ENCODE results near the gene MARK4. TPM values are rescaled to one million over a fixed set of nuclear protein-coding genes. Genes with fewer than 3 reads are reported as not detected.

MARK4 gene
- total RNA-seq, 1 experiment from 2014 or later = 24.1 TPM

GRCh38 chr19:45345506-45345860 is 94.4 kb downstream of the MARK4 start:
- no peak for DNase-seq (ENCODE audit: low read depth)
- in situ Hi-C loops (cut with HindIII; ENCODE audit: low pct_unique_long_range_greater_than_20kb, low sequenced_read_pairs) = no loop called here

GRCh38 chr19:45346449-45346848 is 95.4 kb downstream of the MARK4 start:
- in situ Hi-C loops (cut with HindIII; ENCODE audit: low pct_unique_long_range_greater_than_20kb, low sequenced_read_pairs) = no loop called here
- no peak for DNase-seq (ENCODE audit: low read depth)

- DNase-seq (ENCODE audit: low read depth) = no peak
- in situ Hi-C loops (cut with HindIII; ENCODE audit: low pct_unique_long_range_greater_than_20kb, low sequenced_read_pairs) = no loop called here
Measured at GRCh38 chr19:45347570-45348366, 96.7 kb downstream of the MARK4 start.

- in situ Hi-C loops (cut with HindIII; ENCODE audit: low pct_unique_long_range_greater_than_20kb, low sequenced_read_pairs) = no loop called here
- no peak for DNase-seq (ENCODE audit: low read depth)
Measured at GRCh38 chr19:45348367-45349125, 97.5 kb downstream of the MARK4 start.

GRCh38 chr19:45349126-45349415 is 98.0 kb downstream of the MARK4 start:
- in situ Hi-C loops (cut with HindIII; ENCODE audit: low pct_unique_long_range_greater_than_20kb, low sequenced_read_pairs) = no loop called here
- no peak for DNase-seq (ENCODE audit: low read depth)

- DNase-seq (ENCODE audit: low read depth) = no peak
- in situ Hi-C loops (cut with HindIII; ENCODE audit: low pct_unique_long_range_greater_than_20kb, low sequenced_read_pairs) = no loop called here
Measured at GRCh38 chr19:45349430-45349941, 98.4 kb downstream of the MARK4 start.

- DNase-seq (ENCODE audit: low read depth) = no peak
- in situ Hi-C loops (cut with HindIII; ENCODE audit: low pct_unique_long_range_greater_than_20kb, low sequenced_read_pairs) = no loop called here
Measured at GRCh38 chr19:45350477-45351058, 99.5 kb downstream of the MARK4 start.

GRCh38 chr19:45351401-45351952 is 100.4 kb downstream of the MARK4 start:
- in situ Hi-C loops (cut with HindIII; ENCODE audit: low pct_unique_long_range_greater_than_20kb, low sequenced_read_pairs) = no loop called here
- no peak for DNase-seq (ENCODE audit: low read depth)

- no peak for DNase-seq (ENCODE audit: low read depth)
- in situ Hi-C loops (cut with HindIII; ENCODE audit: low pct_unique_long_range_greater_than_20kb, low sequenced_read_pairs) = no loop called here
Measured at GRCh38 chr19:45352062-45352461, 101.0 kb downstream of the MARK4 start.

- in situ Hi-C loops (cut with HindIII; ENCODE audit: low pct_unique_long_range_greater_than_20kb, low sequenced_read_pairs) = no loop called here
- no peak for DNase-seq (ENCODE audit: low read depth)
Measured at GRCh38 chr19:45352471-45352870, 101.4 kb downstream of the MARK4 start.

GRCh38 chr19:45352914-45353796 is 102.1 kb downstream of the MARK4 start:
- DNase-seq (ENCODE audit: low read depth) = no peak
- in situ Hi-C loops (cut with HindIII; ENCODE audit: low pct_unique_long_range_greater_than_20kb, low sequenced_read_pairs) = no loop called here

GRCh38 chr19:45354241-45354842 is 103.3 kb downstream of the MARK4 start:
- DNase-seq (ENCODE audit: low read depth) = no peak
- in situ Hi-C loops (cut with HindIII; ENCODE audit: low pct_unique_long_range_greater_than_20kb, low sequenced_read_pairs) = no loop called here

Other genes with a start within 250 kb of the MARK4 start
- 24.8 and 41.4 TPM in 2 replicates for gene RELB, start 249.8 kb upstream of the MARK4 start, total RNA-seq (2014; rRNA removed; shearing (Covaris generic); ENCODE audit: low replicate concordance)
- 10.1 and 13.8 TPM in 2 replicates for gene CLASRP, start 212.2 kb upstream of the MARK4 start, total RNA-seq (2014; rRNA removed; shearing (Covaris generic); ENCODE audit: low replicate concordance)
- not detected in 2 replicates for gene ZNF296, start 174.8 kb upstream of the MARK4 start, total RNA-seq (2014; rRNA removed; shearing (Covaris generic); ENCODE audit: low replicate concordance)
- 79.7 and 108 TPM in 2 replicates for gene GEMIN7, start 172.0 kb upstream of the MARK4 start, total RNA-seq (2014; rRNA removed; shearing (Covaris generic); ENCODE audit: low replicate concordance)
- gene PPP1R37, start 158.1 kb upstream of the MARK4 start, total RNA-seq (2014; rRNA removed; shearing (Covaris generic); ENCODE audit: low replicate concordance) = 95.2 and 106 TPM in 2 replicates
- gene NKPD1, start 90.3 kb upstream of the MARK4 start, total RNA-seq (2014; rRNA removed; shearing (Covaris generic); ENCODE audit: low replicate concordance) = not detected in 2 replicates
- 46.7 and 82.4 TPM in 2 replicates for gene TRAPPC6A, start 73.0 kb upstream of the MARK4 start, total RNA-seq (2014; rRNA removed; shearing (Covaris generic); ENCODE audit: low replicate concordance)
- gene BLOC1S3, start 72.5 kb upstream of the MARK4 start, total RNA-seq (2014; rRNA removed; shearing (Covaris generic); ENCODE audit: low replicate concordance) = 10.2 and 13.3 TPM in 2 replicates
- gene EXOC3L2, start 5.9 kb upstream of the MARK4 start, total RNA-seq (2014; rRNA removed; shearing (Covaris generic); ENCODE audit: low replicate concordance) = not detected in 2 replicates
- gene CKM, start 71.6 kb downstream of the MARK4 start, total RNA-seq (2014; rRNA removed; shearing (Covaris generic); ENCODE audit: low replicate concordance) = not detected in 2 replicates
- gene KLC3, start 89.5 kb downstream of the MARK4 start, total RNA-seq (2014; rRNA removed; shearing (Covaris generic); ENCODE audit: low replicate concordance) = 12.2 and 33.5 TPM in 2 replicates
- gene ERCC2, start 119.3 kb downstream of the MARK4 start, total RNA-seq (2014; rRNA removed; shearing (Covaris generic); ENCODE audit: low replicate concordance) = 22.9 and 32.9 TPM in 2 replicates
- 10.1 and 30.6 TPM in 2 replicates for gene PPP1R13L, start 153.8 kb downstream of the MARK4 start, total RNA-seq (2014; rRNA removed; shearing (Covaris generic); ENCODE audit: low replicate concordance)
- 32.3 and 33.2 TPM in 2 replicates for gene POLR1G, start 155.4 kb downstream of the MARK4 start, total RNA-seq (2014; rRNA removed; shearing (Covaris generic); ENCODE audit: low replicate concordance)
- gene ERCC1, start 172.6 kb downstream of the MARK4 start, total RNA-seq (2014; rRNA removed; shearing (Covaris generic); ENCODE audit: low replicate concordance) = 120 and 165 TPM in 2 replicates
- gene FOSB, start 216.7 kb downstream of the MARK4 start, total RNA-seq (2014; rRNA removed; shearing (Covaris generic); ENCODE audit: low replicate concordance) = 2.5 and 3.2 TPM in 2 replicates
- 15.1 and 18.0 TPM in 2 replicates for gene RTN2, start 245.8 kb downstream of the MARK4 start, total RNA-seq (2014; rRNA removed; shearing (Covaris generic); ENCODE audit: low replicate concordance)
- gene PPM1N, start 247.2 kb downstream of the MARK4 start, total RNA-seq (2014; rRNA removed; shearing (Covaris generic); ENCODE audit: low replicate concordance) = 35.2 and 37.5 TPM in 2 replicates